GM13976 (cell line): ENCODE data around the gene DAPK2.

Experiments
- DNase-seq: peaks from one replicate; pipeline ENCODE4 v3.0.0; 2012; ENCODE audit warnings: low spot score
- in situ Hi-C: fragments of 300-500 bp; cut with MboI; formaldehyde crosslinking; loops from one replicate; pipeline ENCODE4 v1.12.0; 2022; ENCODE audit warnings: low sequenced_read_pairs, mixed read lengths, inconsistent platforms; ENCODE audit not compliant: unreplicated experiment
- TF ChIP-seq, protein P1 (sequence below): IDR thresholded peaks from 2 replicates; pipeline ENCODE4 v1.5.1; 2012; ENCODE audit warnings: borderline replicate concordance, mild to moderate bottlenecking; ENCODE audit not compliant: insufficient read depth; ENCODE audit errors: extremely low read depth, missing control alignments, control extremely low read depth

DAPK2 gene

DNA sequence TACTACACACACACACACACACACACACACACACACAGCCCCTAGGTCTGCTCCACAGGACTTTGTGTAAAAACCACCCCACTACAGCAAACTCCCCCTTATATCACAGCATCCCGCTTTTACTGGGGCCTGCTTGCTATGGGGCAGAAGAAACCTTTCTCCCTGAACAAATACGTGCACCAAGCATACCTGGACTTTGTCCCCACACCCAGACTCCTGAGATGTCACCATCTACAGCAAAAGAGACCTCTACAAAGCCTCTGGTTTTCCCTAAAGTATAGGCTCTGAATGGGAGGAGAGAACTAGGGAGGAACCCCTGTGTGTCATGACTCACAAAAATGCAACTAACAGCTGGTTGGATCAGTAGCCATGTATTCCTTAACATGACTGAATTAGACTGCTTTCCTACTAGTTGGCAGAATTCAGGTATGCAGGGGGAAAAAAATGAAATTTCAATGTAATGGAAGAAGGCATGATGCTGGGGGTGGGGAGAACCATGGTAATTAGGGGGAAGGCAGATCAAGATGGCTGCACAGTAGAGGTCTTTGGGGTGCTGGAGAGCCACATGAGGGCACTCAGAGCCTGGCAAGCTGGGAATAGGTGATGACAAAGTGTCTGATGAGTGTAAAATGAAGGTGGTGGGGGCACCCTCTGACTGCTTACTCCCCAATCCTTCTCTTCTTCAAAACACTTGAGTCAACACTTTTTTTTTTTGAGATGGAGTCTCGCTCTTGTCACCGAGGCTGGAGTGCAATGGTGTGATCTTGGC is 45.9 kb downstream of the DAPK2 start:
- TF ChIP-seq, protein P1, sequence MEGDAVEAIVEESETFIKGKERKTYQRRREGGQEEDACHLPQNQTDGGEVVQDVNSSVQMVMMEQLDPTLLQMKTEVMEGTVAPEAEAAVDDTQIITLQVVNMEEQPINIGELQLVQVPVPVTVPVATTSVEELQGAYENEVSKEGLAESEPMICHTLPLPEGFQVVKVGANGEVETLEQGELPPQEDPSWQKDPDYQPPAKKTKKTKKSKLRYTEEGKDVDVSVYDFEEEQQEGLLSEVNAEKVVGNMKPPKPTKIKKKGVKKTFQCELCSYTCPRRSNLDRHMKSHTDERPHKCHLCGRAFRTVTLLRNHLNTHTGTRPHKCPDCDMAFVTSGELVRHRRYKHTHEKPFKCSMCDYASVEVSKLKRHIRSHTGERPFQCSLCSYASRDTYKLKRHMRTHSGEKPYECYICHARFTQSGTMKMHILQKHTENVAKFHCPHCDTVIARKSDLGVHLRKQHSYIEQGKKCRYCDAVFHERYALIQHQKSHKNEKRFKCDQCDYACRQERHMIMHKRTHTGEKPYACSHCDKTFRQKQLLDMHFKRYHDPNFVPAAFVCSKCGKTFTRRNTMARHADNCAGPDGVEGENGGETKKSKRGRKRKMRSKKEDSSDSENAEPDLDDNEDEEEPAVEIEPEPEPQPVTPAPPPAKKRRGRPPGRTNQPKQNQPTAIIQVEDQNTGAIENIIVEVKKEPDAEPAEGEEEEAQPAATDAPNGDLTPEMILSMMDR: no peak
- DNase-seq: no peak
- in situ Hi-C loops: no loop called here

DNA sequence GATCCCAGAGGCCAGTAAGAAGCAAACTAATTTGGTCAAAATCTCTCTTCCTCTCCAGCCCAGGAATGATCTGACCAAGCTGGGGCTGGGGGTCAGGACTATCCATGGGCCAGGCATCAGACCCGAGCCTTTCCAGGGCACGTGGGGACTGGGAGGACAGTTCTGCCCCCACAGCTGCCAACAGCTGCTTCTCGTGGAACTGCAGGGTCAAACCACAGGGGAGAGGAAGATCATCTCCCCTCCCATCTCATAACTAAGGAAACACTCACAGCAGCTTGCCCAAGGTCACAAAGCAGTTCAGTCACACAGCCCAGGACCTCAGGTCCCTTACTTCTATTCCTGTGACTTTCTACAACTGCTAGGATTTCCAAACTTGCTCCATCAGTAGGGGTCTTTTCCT is 47.1 kb downstream of the DAPK2 start:
- DNase-seq: no peak
- in situ Hi-C loops: no loop called here
- TF ChIP-seq, protein P1: no peak

DNA sequence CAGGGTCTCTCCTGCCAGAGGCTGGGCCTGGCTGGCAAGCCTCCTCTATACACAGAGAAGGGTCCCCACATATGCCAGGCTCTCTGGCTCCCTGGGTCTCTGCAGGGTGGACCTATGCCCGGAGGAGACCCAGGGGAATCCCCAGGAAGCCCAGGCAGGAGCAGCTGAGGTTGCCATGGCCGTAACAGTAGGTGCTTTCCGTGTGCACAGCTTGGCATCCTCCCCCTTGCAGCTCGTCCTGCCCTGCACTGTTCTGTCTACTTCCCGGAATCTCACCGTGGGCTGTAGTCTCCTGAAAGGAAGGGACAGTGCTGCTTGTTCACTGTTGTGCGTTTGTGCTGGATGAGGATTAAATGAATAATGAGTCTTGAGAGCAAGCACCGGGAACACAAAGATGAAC is 47.8 kb downstream of the DAPK2 start:
- DNase-seq: no peak
- TF ChIP-seq, protein P1: no peak
- in situ Hi-C loops: no loop called here

DNA sequence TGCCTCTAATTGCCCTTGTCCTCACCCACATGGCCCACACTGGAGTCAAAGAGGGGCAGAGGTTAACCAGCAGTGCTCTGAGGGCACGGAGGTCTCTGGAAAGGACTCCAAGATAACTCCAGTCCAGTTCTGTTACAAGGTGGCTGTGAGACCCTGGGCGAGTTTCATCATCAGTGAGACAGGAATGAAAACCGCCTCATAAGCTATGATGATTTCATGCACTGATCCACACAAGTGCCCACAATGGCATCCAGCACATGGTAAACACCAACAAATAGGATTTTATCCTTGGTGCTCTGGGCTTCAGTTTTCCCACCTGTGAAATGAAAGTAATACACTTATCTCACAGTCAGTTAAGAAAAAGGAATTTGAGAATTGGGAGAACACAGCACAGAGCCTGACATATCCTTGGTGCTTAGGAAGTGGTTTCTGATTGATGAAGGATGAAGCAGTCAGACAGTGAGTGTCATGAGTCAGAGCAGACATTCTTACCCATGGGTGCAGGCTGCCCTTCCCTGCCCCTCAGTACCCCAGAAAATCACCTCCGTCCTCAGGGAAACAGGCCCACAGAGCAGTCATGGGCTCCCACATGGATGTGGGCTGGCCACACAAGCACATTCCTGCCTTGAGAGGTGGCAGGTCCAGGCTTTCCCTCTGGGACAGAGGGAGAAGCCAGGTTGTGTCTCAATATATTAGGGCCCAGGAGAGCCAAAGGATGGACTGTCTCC is 48.4 kb downstream of the DAPK2 start:
- TF ChIP-seq, protein P1: no peak
- in situ Hi-C loops: no loop called here

DNA sequence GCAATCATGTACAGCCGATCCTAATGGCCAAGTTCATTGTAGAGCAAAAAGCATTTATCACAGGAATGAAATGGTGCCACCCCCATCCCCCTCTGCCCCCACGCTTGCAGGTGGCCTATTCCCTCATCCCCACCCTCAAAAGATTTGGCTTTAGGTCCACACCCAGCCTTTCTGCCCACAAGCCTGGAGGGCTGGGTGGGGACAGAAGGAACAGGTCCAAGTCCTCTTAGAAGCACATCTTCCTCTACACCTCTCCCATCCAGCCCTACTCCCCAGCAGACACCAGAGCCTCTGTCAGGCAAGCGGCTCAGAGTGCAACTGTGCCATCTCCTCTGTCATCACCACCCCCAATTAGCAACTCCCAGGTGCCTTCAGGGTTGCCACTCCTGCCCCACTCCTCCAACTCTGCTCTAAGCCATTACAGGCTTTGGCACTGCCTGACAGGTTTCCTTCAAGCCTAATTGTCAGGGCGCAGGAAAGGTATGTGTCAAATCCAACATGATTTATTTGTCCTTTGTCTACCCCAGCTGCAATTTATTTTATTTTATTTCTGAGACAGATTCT is 49.4 kb downstream of the DAPK2 start:
- DNase-seq: no peak
- TF ChIP-seq, protein P1: no peak
- in situ Hi-C loops: no loop called here

More for the DNA sequence above, 48.4 kb downstream of the DAPK2 start:
- no peak for DNase-seq

DNA sequence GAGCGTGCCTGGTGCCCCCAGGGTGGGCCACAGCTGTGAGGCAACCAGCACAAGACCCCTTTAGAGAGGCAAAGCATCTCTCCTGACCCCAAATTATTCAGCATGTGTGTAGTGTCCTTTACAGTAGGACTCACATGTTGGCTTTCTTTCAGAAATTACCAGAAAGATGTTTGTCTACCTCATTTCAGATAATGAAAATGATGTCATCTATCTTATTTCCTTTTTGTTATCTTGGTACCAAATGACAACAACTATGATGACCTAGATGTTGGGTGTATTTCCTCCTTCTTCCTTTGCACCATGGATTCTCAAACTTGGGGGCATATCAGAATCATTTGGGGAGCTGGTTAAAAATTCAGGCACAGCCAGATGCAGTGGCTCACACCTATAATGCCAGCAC is 50.5 kb downstream of the DAPK2 start:
- in situ Hi-C loops: no loop called here
- DNase-seq: no peak
- TF ChIP-seq, protein P1: no peak
